Adipocyte (in vitro differentiated cells): Measurements from ENCODE around the gene LRRFIP1.

Experiments
- DNase-seq: peaks from one replicate; pipeline ENCODE4 v3.0.0-alpha.2; 2015; ENCODE audit warnings: low read depth
- H3K27me3 ChIP-seq: replicated peaks from 2 replicates; pipeline ENCODE4 v1.7.0; 2013; ENCODE audit warnings: mild to moderate bottlenecking, low read length, moderate library complexity; ENCODE audit not compliant: control insufficient read depth, insufficient read depth
- H3K36me3 ChIP-seq: 2 replicates; pipeline ENCODE4 v1.7.0; 2013; ENCODE audit warnings: low read length, mild to moderate bottlenecking, moderate library complexity; ENCODE audit not compliant: control insufficient read depth, insufficient read depth, severe bottlenecking
- H3K4me1 ChIP-seq: 2 replicates; pipeline ENCODE4 v1.7.0; 2013; ENCODE audit warnings: mild to moderate bottlenecking, low read length, moderate library complexity; ENCODE audit not compliant: control insufficient read depth, insufficient read depth
- H3K4me3 ChIP-seq: 2 replicates; pipeline ENCODE4 v1.7.0; 2013; ENCODE audit warnings: mild to moderate bottlenecking, low read length, moderate library complexity
- H3K9ac ChIP-seq: 2 replicates; pipeline ENCODE4 v1.7.0; 2013; ENCODE audit warnings: mild to moderate bottlenecking, low read length, moderate library complexity
- H3K9me3 ChIP-seq: 2 replicates; pipeline ENCODE4 v1.7.0; 2013; ENCODE audit warnings: mild to moderate bottlenecking, low read length, moderate library complexity; ENCODE audit not compliant: control insufficient read depth

The LRRFIP1 gene

GRCh38 chr2:237704501-237705434 lies 77.4 kb downstream of the LRRFIP1 start:
- DNase-seq: peak; percentile 71
- H3K9me3 ChIP-seq: no peaks in the 10 kb centered on the region
- H3K36me3 ChIP-seq: no peaks in the 10 kb centered on the region
- no peak overlapping the region for H3K4me3 ChIP-seq
- H3K9ac ChIP-seq: no peak overlapping the region
- H3K4me1 ChIP-seq: peaks cover 55% of the 10 kb centered on the region
- H3K27me3 ChIP-seq: no peaks in the 10 kb centered on the region

DNA sequence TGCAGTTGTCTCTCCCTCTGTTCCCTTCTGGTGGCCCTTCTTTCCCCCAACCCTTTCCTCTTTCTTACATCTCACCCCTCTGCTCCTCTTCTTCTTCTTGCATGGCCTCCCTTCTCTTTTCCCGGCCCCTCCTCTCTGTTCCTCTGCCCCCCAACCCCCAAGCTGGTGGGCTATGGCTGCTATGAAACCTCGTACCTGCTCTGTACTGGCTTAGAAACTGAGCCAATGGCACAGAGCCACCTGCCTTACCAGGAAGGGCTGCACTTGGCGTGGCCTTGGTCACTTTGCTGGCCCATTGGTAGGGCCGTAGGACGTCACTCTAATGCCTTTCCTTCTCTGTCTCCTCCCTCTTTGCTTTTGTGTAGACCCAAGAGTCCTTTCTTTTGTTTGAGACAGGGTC lies 78.9 kb downstream of the LRRFIP1 start:
- no peak overlapping the region for H3K4me3 ChIP-seq
- peaks cover 42% of the 10 kb centered on the region for H3K4me1 ChIP-seq
- H3K9ac ChIP-seq: no peak overlapping the region
- H3K36me3 ChIP-seq: peaks cover 7% of the 10 kb centered on the region
- no peaks in the 10 kb centered on the region for H3K27me3 ChIP-seq
- no peak for DNase-seq
- H3K9me3 ChIP-seq: no peaks in the 10 kb centered on the region

DNA sequence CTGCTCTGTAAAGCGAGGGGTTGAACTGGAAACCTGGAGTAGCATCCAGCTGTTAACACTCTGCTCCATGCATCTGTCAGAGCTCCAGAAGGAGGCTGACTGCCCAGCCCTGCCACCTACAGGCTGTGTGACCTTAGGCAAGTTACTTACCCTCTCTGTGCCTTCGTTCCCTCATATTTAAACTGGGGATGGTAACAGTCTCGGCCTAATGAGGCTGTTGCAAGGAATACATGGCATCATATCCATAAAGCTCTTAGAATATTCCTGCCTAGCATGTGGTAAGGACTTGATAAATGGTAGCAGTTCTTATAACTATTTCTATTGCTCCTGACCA lies 80.6 kb downstream of the LRRFIP1 start:
- H3K9ac ChIP-seq: no peak overlapping the region
- H3K36me3 ChIP-seq: peaks cover 15% of the 10 kb centered on the region
- H3K27me3 ChIP-seq: no peaks in the 10 kb centered on the region
- H3K4me1 ChIP-seq: peaks cover 25% of the 10 kb centered on the region
- no peak overlapping the region for H3K4me3 ChIP-seq
- no peaks in the 10 kb centered on the region for H3K9me3 ChIP-seq
- DNase-seq: no peak

DNA sequence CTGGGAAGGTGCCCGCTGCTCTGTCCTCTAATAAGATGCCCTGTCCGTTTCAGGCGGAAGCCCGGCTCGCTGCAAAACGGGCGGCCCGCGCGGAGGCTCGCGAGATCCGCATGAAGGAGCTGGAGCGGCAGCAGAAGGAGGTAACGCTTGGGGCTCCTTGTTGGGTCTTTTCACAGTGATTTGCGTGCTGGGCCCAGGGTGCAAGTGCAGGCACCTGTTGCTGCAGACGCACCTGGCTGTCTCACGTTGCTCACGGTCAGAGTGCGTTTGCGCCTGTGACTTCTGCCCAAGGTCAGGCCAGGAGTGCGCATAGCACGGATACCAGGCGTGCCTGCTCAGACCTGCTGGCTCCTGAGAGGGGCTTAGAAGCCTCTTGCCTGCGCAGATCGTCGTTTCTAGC lies 81.1 kb downstream of the LRRFIP1 start:
- DNase-seq: no peak
- Histone ChIP-seq H3K9me3 (no peaks in the 10 kb centered on the region), H3K27me3 (no peaks in the 10 kb centered on the region), H3K9ac (no peak overlapping the region), H3K4me3 (no peak overlapping the region), H3K36me3 (peaks cover 15% of the 10 kb centered on the region), H3K4me1 (peaks cover 21% of the 10 kb centered on the region)

DNA sequence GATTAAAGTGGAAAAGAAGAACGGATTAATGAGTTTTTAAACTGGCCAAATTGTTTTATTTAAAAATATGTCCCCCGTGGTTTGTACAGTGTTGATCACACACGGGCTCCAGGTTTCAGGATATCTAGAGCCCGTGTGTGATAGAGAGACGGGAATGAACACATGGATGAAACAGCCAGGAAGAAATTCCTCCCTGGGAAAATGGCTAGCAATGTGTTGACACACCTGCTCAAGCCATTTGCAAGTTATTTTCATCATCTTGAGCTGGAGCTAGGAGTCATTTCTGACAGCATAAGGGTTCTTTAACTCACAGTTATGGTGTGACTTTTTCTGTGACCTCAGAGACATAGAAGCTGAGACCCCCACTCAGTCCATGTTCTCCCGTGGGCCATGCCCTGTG lies 81.6 kb downstream of the LRRFIP1 start:
- no peak for DNase-seq

GRCh38 chr2:237711458-237712150 lies 84.2 kb downstream of the LRRFIP1 start:
- DNase-seq: no peak
- peaks cover 15% of the 10 kb centered on the region for H3K36me3 ChIP-seq
- H3K9ac ChIP-seq: no peak overlapping the region
- no peaks in the 10 kb centered on the region for H3K9me3 ChIP-seq
- no peaks in the 10 kb centered on the region for H3K27me3 ChIP-seq
- peaks cover 11% of the 10 kb centered on the region for H3K4me1 ChIP-seq
- no peak overlapping the region for H3K4me3 ChIP-seq

More for the DNA sequence above, 81.6 kb downstream of the LRRFIP1 start:
- no peak overlapping the region for H3K9ac ChIP-seq
- peaks cover 15% of the 10 kb centered on the region for H3K36me3 ChIP-seq
- peaks cover 16% of the 10 kb centered on the region for H3K4me1 ChIP-seq
- H3K9me3 ChIP-seq: no peaks in the 10 kb centered on the region
- H3K27me3 ChIP-seq: no peaks in the 10 kb centered on the region
- no peak overlapping the region for H3K4me3 ChIP-seq

GRCh38 chr2:237712477-237713377 lies 85.3 kb downstream of the LRRFIP1 start:
- Histone ChIP-seq H3K9me3 (no peaks in the 10 kb centered on the region), H3K4me1 (peaks cover 7% of the 10 kb centered on the region), H3K4me3 (no peak overlapping the region), H3K36me3 (peaks cover 15% of the 10 kb centered on the region), H3K9ac (no peak overlapping the region), H3K27me3 (no peaks in the 10 kb centered on the region)
- no peak for DNase-seq

DNA sequence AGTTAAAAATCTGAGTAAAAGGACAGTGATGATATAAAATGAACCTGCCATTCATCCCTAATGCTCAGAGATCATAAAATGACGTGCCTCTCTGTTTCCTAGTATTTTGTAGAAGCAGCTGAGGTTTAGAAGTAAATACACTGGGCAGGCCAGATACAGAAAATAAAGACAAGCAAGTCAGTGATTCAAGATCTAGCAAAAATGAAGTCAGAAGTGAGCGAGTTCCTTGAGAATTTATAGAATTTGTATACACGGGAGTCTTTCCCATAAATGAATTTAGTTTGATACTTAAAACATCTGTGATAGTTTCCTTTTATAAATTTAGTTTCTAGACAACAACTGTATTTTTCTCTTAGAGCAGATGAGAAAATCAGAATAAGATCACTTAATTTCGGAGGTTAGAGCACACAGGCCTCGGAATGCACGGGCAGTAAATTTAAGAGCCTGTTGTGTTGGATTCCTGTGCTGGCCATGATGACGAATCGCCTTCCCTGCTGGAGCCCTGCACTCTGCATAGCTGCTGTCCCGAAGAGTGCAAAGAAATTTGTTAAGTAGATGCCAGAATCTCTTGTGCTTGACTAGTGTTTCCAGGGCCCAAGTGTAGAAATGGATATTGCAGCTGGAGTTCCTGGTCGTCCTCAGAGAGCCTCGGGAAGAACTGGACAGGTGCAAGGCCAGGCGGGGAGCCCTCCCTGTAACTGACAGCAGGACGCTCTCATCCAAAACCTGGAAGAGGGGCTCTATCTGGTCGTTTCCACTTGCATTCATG lies 87.5 kb downstream of the LRRFIP1 start:
- H3K4me3 ChIP-seq: no peak overlapping the region
- DNase-seq: no peak

DNA sequence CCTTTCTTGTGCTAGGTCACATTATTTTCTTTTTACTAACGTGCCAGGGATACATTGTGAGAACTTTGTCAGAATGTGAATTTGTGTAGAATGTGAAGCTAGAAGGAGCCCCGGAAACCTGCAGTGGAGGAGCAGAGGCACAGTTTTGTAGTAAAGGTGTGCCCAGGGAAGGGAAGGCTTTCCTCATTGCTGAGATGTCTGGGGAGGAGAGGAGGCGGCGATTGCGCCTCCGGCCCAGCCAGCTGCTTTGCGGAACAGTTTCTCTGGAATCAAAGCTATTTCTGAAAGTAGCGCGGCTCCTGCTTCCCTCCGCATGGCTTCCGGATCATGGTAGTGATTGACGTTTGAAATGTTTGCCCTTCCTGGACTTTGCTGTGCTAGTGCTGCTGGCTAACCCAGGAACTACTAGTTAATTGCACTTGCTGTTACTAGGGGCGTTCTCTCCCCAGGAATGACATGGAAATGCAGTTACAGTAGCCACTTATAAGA lies 88.1 kb downstream of the LRRFIP1 start:
- peaks cover 15% of the 10 kb centered on the region for H3K36me3 ChIP-seq
- H3K4me3 ChIP-seq: no peak overlapping the region
- H3K27me3 ChIP-seq: no peaks in the 10 kb centered on the region
- DNase-seq: no peak
- H3K9ac ChIP-seq: no peak overlapping the region
- peaks cover 3% of the 10 kb centered on the region for H3K4me1 ChIP-seq
- H3K9me3 ChIP-seq: no peaks in the 10 kb centered on the region

More for the DNA sequence above, 87.5 kb downstream of the LRRFIP1 start:
- Histone ChIP-seq H3K9ac (no peak overlapping the region), H3K9me3 (no peaks in the 10 kb centered on the region), H3K36me3 (peaks cover 15% of the 10 kb centered on the region), H3K4me1 (peaks cover 3% of the 10 kb centered on the region), H3K27me3 (no peaks in the 10 kb centered on the region)

DNA sequence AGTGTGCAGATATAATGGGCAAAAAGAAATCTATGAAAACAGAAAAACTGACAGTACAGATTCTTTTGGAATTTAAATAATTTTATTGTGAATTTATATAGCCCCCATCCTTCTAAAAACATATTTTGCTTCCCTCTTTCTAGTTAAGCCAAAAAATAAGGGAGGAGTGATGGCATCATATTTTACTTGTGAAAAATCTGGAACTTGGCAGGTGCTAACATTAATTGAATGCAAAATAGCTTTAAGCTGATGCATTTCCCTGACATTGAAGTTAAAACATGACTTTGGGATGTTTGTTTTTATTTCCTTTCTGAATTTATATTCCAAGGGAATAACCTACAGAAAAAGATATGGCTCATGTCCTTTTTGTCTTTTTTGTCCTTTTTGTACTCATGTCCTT lies 88.6 kb downstream of the LRRFIP1 start:
- H3K36me3 ChIP-seq: peaks cover 14% of the 10 kb centered on the region
- peaks cover 3% of the 10 kb centered on the region for H3K4me1 ChIP-seq
- H3K4me3 ChIP-seq: no peak overlapping the region
- no peak for DNase-seq
- no peaks in the 10 kb centered on the region for H3K27me3 ChIP-seq
- H3K9ac ChIP-seq: no peak overlapping the region
- H3K9me3 ChIP-seq: no peaks in the 10 kb centered on the region
